Right atrium auricular region (tissue), 2 donors: ENCODE results near the gene PHF20. TPM values are rescaled to one million over a fixed set of nuclear protein-coding genes. Genes with fewer than 3 reads are reported as not detected.
A peak's percentile ranks its signal among the peaks of the same experiment; 100 is the strongest.
"Not testable (repeated sequence)": the region's sequence is repeated elsewhere in the genome, so short reads cannot be mapped to it uniquely, and the experiment has no call there.

Experiments used
- DNase-seq: peaks from one replicate; pipeline ENCODE4 v3.0.0-alpha.2; 2019; ENCODE audit warnings: low spot score
- H3K27ac ChIP-seq, 2 donors: fragments of 200-600 bp; sonication (generic); 1 replicate in 1 of 2; 2 replicates in 1 of 2; pipeline ENCODE4 v1.5.1; 2016 to 2019
- H3K27me3 ChIP-seq, 2 donors: fragments of 200-600 bp; sonication (generic); one replicate each; pipeline versions ENCODE4 v1.5.1 to v1.6.0; 2017 to 2019
- H3K36me3 ChIP-seq: fragments of 200-600 bp; sonication (generic); one replicate; pipeline ENCODE4 v1.5.1; 2016
- H3K4me1 ChIP-seq, 2 donors: fragments of 200-600 bp; sonication (generic); one replicate each; pipeline versions ENCODE4 v1.5.1 to v1.6.0; 2017 to 2019
- H3K4me3 ChIP-seq, 2 donors: fragments of 200-600 bp; sonication (generic); 1 replicate in 1 of 2; 2 replicates in 1 of 2; pipeline ENCODE4 v1.5.1; 2017 to 2019; ENCODE audit warnings: mild to moderate bottlenecking in 1 of 2, moderate library complexity in 1 of 2
- H3K9me3 ChIP-seq, 2 donors: fragments of 200-600 bp; sonication (generic); one replicate each; pipeline ENCODE4 v1.5.1; 2019
- total RNA-seq, 2 donors: library from RNA; depleted of rRNA; stranded (reverse); fragments of >200 nt; gene quantifications; one replicate each; pipeline ENCODE4 v1.1.0, GENCODE V29; 2016
- TF ChIP-seq, protein P1 (sequence below), 2 donors: fragments of 200-600 bp; sonication (generic); IDR thresholded peaks; one replicate each; pipeline ENCODE4 v1.5.1; 2019; ENCODE audit warnings: antibody characterized with exemption in 2 of 2

Gene PHF20
- total RNA-seq, 2 donors from 2014 or later: 29.7 to 34.7 TPM

DNA sequence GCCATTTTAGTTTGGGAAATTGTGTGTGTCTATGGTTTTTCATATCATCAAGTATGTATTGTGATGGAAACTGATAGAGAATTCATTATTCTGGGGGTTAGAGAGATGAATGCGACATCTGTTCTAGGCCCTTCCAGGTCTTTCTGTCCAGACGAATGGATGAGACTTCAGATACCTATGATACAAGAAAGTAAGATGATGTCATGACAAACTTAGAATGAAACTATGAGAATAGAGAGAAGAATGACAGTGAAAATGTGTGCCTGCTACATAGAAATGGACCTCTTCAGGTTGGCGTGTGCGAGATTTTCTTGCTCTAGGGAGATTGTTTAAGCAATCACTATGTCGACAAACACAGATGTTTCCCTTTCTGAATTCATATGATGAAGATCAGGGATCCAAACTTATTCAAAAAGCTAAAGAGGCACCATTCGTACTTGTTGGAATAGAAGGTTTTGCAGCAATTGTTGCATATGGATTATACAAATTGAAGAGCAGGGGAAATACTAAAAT is 106.4 kb downstream of the PHF20 start:
- H3K27ac ChIP-seq: no peak overlapping the region
- H3K4me3 ChIP-seq: no peak overlapping the region
- no peaks in the 10 kb centered on the region for H3K36me3 ChIP-seq
- no peak for DNase-seq
- no peaks in the 10 kb centered on the region for H3K27me3 ChIP-seq
- H3K9me3 ChIP-seq: no peaks in the 10 kb centered on the region
- peaks cover 0 to 18% of the 10 kb centered on the region in 2 donors for H3K4me1 ChIP-seq
- TF ChIP-seq, protein P1, sequence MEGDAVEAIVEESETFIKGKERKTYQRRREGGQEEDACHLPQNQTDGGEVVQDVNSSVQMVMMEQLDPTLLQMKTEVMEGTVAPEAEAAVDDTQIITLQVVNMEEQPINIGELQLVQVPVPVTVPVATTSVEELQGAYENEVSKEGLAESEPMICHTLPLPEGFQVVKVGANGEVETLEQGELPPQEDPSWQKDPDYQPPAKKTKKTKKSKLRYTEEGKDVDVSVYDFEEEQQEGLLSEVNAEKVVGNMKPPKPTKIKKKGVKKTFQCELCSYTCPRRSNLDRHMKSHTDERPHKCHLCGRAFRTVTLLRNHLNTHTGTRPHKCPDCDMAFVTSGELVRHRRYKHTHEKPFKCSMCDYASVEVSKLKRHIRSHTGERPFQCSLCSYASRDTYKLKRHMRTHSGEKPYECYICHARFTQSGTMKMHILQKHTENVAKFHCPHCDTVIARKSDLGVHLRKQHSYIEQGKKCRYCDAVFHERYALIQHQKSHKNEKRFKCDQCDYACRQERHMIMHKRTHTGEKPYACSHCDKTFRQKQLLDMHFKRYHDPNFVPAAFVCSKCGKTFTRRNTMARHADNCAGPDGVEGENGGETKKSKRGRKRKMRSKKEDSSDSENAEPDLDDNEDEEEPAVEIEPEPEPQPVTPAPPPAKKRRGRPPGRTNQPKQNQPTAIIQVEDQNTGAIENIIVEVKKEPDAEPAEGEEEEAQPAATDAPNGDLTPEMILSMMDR (IDR thresholded peaks at IDR 0.05): no peak

DNA sequence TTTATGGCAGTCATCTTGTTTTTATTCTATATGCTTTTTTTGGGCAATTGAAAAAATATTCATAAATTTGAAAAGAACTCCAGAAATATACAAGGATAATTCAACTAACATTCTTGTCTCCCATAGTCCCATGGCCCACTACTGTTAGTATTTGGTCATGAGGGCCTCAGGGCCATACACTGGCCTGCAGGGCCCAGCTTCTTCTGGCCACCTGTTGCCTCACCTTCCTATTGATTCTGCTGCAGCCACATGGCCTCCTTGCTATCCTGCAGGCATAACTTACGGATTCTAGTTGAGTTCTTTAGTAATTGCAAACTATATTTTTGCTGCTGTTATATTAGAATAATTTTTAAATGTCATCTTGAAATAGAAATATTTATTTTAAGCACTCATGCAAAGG is 109.9 kb downstream of the PHF20 start:
- no peak for DNase-seq
- Histone ChIP-seq H3K9me3 (no peaks in the 10 kb centered on the region), H3K27ac (no peak overlapping the region), H3K27me3 (no peaks in the 10 kb centered on the region), H3K36me3 (no peaks in the 10 kb centered on the region), H3K4me1 (peaks cover 0 to 16% of the 10 kb centered on the region in 2 donors), H3K4me3 (no peak overlapping the region)
- TF ChIP-seq, protein P1 (IDR thresholded peaks at IDR 0.05): no peak

DNA sequence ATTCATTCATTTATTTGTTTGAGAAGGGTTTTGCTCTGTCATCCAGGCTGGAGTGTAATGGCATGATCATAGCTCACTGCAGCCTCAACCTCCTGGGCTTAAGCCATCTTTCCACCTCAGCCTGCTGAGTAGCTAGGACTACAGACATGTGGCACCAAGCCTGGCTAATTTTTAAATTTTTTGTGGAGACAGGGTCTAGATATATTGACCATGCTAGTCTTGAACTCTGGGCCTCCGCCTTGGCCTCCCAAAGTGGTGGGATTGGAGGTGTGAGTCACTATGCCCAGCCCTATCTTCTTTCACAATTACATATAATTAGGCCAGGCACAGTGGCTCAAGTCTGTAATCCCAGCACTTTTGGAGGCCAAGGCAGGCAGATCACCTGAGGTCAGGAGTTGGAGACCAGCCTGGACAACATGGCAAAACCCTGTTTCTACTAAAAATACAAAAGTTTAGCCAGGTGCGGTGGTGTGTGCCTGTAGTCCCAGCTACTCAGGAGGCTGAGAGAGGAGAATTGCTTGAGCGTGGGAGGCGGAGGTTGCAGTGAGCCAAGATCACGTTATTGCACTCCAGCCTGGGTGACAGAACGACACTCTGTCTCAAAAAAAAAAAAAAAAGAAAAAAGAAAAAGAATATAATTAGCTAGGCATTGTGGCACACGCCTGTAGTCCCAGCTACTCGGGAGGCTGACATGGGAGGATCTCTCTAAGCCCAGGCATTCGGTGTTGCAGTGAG is 110.8 kb downstream of the PHF20 start:
- not testable (repeated sequence) for H3K9me3 ChIP-seq, H3K4me3 ChIP-seq, H3K27me3 ChIP-seq, H3K36me3 ChIP-seq, DNase-seq
- Histone ChIP-seq H3K4me1 (peaks cover 0 to 16% of the 10 kb centered on the region in 2 donors), H3K27ac (peak overlapping the region; percentile 73 to 90)

DNA sequence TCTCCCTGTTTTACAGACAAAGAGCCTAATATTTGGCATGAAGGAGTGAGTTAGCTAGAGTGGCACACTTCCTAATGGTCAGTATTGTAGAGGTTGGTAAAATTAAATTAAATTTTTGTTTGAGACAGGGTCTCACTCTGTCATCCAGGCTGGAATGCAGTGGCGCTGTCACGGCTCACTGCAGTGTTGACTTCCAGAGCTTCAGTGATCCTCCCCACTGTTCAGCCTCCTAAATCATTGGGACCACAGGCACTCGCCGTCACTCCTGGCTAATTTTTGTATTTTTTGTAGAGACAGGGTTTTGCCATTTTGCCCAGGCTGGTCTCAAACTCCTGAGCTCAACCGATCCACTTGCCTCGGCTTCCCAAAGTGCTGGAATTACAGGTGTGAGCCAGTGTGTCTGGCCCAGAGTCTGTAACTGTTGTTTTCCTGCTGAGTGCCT is 111.5 kb downstream of the PHF20 start:
- Histone ChIP-seq H3K36me3 (no peaks in the 10 kb centered on the region), H3K27me3 (no peaks in the 10 kb centered on the region), H3K27ac (peak overlapping the region; percentile 73 to 90), H3K4me1 (peaks cover 0 to 16% of the 10 kb centered on the region in 2 donors), H3K4me3 (no peak overlapping the region), H3K9me3 (no peaks in the 10 kb centered on the region)
- DNase-seq: no peak
- TF ChIP-seq, protein P1 (IDR thresholded peaks at IDR 0.05): no peak

DNA sequence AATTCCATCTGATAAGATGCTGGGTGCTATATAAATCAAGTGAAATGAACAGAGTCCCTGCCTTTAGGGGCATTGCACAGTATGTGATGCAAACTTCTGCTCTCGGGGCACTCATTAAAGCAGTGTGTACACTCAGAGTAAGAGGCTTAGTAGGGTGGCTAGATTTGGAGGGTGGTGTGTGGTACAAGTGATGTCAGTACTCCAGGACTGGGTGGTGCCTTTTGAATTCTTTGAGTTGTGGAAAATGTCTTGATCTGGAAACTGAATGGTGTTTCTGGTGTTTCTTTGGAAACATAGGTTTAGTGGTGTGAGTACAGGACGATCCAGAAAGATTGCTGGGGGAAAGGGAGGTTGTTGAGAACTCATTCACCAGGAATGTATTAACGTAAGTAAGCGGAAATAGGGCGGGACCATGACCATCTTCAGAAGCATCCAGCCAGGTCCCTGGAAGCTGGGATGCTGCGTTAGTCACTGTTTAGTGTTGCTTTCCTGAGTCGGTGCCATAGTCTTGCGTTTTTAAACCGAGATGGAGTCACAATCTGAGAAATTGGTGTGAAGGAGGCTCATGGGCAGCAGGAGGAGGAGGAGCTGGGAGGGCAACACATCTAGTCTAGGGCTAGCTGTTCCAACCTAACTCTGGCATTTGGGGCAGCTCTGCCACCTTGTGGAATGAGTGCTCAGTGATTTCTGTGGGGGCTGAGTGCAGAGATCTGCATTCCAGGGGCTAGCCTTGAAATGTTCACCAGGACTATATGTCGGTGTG is 112.1 kb downstream of the PHF20 start:
- Histone ChIP-seq H3K9me3 (no peaks in the 10 kb centered on the region), H3K4me1 (peaks cover 0 to 16% of the 10 kb centered on the region in 2 donors), H3K4me3 (no peak overlapping the region), H3K27me3 (no peaks in the 10 kb centered on the region), H3K36me3 (no peaks in the 10 kb centered on the region), H3K27ac (peak overlapping the region; percentile 73 to 90)
- TF ChIP-seq, protein P1 (IDR thresholded peaks at IDR 0.05): peak; percentile 63 to 85
- DNase-seq: peak; percentile 92

DNA sequence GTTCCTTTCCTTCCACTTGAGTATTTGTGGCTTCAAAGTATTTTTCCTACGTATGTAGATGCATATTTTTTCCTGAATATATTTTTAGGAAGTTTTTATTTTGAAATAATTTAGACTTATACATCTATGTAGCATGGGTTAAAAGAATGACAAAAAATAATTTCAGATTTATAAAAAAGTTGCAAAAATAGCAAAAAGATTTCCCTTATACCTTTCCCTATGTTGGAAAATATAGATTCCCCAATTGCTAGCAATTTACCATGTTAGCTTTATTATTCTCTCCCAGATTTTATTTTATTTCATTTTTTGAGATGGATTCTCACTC is 112.7 kb downstream of the PHF20 start:
- DNase-seq: no peak
- H3K4me3 ChIP-seq: no peak overlapping the region

More for the DNA sequence above, 112.7 kb downstream of the PHF20 start:
- TF ChIP-seq, protein P1 (IDR thresholded peaks at IDR 0.05): peak; percentile 0 to 30
- no peaks in the 10 kb centered on the region for H3K36me3 ChIP-seq
- peaks cover 0 to 16% of the 10 kb centered on the region in 2 donors for H3K4me1 ChIP-seq
- H3K27me3 ChIP-seq: no peaks in the 10 kb centered on the region
- peak overlapping the region; percentile 73 to 90 for H3K27ac ChIP-seq
- no peaks in the 10 kb centered on the region for H3K9me3 ChIP-seq
